ENCODE measurements around the gene AKAP13.
"Not testable (repeated sequence)": the region's sequence is repeated elsewhere in the genome, so short reads cannot be mapped to it uniquely, and the experiment has no call there.

The AKAP13 gene

GRCh38 chr15:85453144-85453872 is 72.9 kb downstream of the AKAP13 start:
- no peak for DNase-seq

- no peak for DNase-seq
Observed at GRCh38 chr15:85454403-85454802, 74.0 kb downstream of the AKAP13 start.

- DNase-seq, result no peak
Observed at GRCh38 chr15:85455891-85456290, 75.5 kb downstream of the AKAP13 start.

GRCh38 chr15:85456798-85457197 is 76.4 kb downstream of the AKAP13 start:
- no peak for DNase-seq

- no peak for DNase-seq
Observed at GRCh38 chr15:85457392-85457968, 77.1 kb downstream of the AKAP13 start.

- DNase-seq, result no peak
Observed at GRCh38 chr15:85458764-85459163, 78.4 kb downstream of the AKAP13 start.

- DNase-seq, result no peak
Observed at GRCh38 chr15:85462029-85462428, 81.6 kb downstream of the AKAP13 start.

GRCh38 chr15:85463276-85463892 is 83.0 kb downstream of the AKAP13 start:
- DNase-seq, result no peak

- no peak for DNase-seq
Observed at GRCh38 chr15:85463976-85464375, 83.6 kb downstream of the AKAP13 start.

- no peak for DNase-seq
Observed at GRCh38 chr15:85464471-85464870, 84.1 kb downstream of the AKAP13 start.

GRCh38 chr15:85470563-85471271 is 90.3 kb downstream of the AKAP13 start:
- DNase-seq, result no peak

- no peak for DNase-seq
Observed at GRCh38 chr15:85472349-85472748, 91.9 kb downstream of the AKAP13 start.

- no peak for DNase-seq
Observed at GRCh38 chr15:85473455-85473854, 93.1 kb downstream of the AKAP13 start.

GRCh38 chr15:85474700-85475316 is 94.4 kb downstream of the AKAP13 start:
- DNase-seq, result no peak

GRCh38 chr15:85475317-85475701 is 94.9 kb downstream of the AKAP13 start:
- DNase-seq, result no peak

GRCh38 chr15:85475711-85476110 is 95.3 kb downstream of the AKAP13 start:
- no peak for DNase-seq

- no peak for DNase-seq
Observed at GRCh38 chr15:85477061-85477460, 96.7 kb downstream of the AKAP13 start.

- DNase-seq, result no peak
Observed at GRCh38 chr15:85477730-85478129, 97.3 kb downstream of the AKAP13 start.

- no peak for DNase-seq
Observed at GRCh38 chr15:85479071-85479647, 98.8 kb downstream of the AKAP13 start.

- DNase-seq, result no peak
Observed at GRCh38 chr15:85480923-85481322, 100.5 kb downstream of the AKAP13 start.

- DNase-seq, result not testable (repeated sequence)
Observed at GRCh38 chr15:85481543-85481942, 101.1 kb downstream of the AKAP13 start.

- DNase-seq, result no peak
Observed at GRCh38 chr15:85482894-85483293, 102.5 kb downstream of the AKAP13 start.

- DNase-seq, result not testable (repeated sequence)
Observed at GRCh38 chr15:85483955-85484354, 103.6 kb downstream of the AKAP13 start.
